ENCODE data around the gene ACP6.

Gene ACP6

DNA sequence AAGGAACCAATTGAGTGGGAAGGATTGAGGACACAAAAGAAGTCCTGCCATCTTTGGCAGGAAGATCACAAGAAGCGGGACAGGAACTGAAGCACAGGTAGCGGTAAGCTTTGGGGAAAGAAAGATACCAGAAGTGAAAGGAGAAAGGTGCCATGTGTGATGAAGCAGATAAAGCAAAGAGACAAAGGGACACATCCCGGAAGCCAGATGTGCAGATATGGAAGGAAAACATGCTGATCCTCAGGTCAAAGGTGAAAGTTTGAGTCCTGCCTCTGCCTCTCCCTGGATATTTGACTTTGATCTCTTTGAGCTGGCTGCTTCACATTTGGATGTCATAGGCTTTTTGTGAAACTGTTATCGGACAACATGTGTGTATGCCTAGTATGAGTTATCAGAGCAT lies 34.0 kb downstream of the ACP6 start:
- DNase-seq (ENCODE audit: low read depth), result no peak
- H3K4me3 ChIP-seq (replicated peaks; ENCODE audit: low read depth, low read length), result no peak overlapping the region
- TF ChIP-seq, protein P1, sequence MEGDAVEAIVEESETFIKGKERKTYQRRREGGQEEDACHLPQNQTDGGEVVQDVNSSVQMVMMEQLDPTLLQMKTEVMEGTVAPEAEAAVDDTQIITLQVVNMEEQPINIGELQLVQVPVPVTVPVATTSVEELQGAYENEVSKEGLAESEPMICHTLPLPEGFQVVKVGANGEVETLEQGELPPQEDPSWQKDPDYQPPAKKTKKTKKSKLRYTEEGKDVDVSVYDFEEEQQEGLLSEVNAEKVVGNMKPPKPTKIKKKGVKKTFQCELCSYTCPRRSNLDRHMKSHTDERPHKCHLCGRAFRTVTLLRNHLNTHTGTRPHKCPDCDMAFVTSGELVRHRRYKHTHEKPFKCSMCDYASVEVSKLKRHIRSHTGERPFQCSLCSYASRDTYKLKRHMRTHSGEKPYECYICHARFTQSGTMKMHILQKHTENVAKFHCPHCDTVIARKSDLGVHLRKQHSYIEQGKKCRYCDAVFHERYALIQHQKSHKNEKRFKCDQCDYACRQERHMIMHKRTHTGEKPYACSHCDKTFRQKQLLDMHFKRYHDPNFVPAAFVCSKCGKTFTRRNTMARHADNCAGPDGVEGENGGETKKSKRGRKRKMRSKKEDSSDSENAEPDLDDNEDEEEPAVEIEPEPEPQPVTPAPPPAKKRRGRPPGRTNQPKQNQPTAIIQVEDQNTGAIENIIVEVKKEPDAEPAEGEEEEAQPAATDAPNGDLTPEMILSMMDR (IDR thresholded peaks at IDR 0.05; ENCODE audit: low read length, missing control alignments), result no peak

DNA sequence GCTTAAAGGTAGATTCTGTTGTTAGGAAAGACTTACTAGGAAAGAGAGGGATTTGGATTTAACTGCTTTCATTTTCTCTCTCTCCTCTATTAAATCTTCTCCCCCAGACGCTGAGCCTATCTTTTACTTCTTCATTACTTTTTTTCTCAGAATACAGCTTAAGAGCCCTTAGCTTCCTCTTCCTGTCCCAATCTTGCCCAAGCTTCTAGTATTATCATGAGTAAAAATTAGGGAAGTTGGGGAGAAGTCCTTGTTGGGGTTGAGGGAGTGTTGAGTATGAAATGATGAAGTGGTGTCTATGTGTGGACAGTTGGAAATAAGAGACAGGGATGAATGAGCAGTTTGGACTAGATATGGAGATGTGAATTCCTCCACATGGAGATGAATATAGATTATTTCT lies 35.0 kb downstream of the ACP6 start:
- TF ChIP-seq, protein P1 (IDR thresholded peaks at IDR 0.05; ENCODE audit: low read length, missing control alignments), result no peak
- no peak for DNase-seq (ENCODE audit: low read depth)
- H3K4me3 ChIP-seq (replicated peaks; ENCODE audit: low read depth, low read length), result no peak overlapping the region

DNA sequence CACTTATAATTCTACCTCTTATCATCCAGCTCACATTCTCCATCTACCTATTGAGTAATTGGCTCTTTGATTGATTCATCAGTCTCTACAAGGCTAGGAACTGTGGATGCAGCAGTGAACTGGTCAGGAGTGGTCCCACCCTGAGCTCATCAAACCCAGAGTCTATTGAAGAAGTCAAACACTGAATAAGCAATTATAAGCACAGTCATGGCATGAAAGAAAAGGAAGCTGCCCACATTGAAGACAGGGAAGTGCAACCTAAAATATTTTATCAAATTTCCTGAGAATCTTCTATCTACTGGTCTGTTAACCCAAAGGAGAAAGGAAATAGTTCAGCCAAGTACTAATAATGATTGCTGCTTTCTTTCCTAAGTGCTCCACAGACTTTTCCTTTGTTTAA lies 35.7 kb downstream of the ACP6 start:
- DNase-seq (ENCODE audit: low read depth), result no peak
- TF ChIP-seq, protein P1 (IDR thresholded peaks at IDR 0.05; ENCODE audit: low read length, missing control alignments), result no peak

DNA sequence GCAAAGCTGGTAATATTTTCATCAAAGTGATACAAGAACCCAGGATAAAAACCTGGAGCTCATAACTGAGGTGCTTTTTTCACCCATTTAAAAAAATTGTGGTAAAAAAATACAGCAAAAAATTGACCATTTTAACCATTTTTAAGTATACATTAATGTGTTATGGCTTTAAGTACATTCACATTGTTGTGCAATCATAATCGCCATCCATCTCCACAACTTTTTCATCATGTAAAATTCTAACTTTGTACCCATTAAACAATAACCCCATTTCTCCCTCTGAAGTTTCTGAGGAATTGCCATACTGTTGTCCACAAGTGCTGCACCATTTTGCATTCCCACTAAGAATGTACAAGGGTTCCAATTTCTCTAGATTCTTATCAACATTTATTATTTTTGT lies 36.6 kb downstream of the ACP6 start:
- DNase-seq (ENCODE audit: low read depth), result no peak
- TF ChIP-seq, protein P1 (IDR thresholded peaks at IDR 0.05; ENCODE audit: low read length, missing control alignments), result no peak
- H3K4me3 ChIP-seq (replicated peaks; ENCODE audit: low read depth, low read length), result no peak overlapping the region

More for the DNA sequence above, 35.7 kb downstream of the ACP6 start:
- no peak overlapping the region for H3K4me3 ChIP-seq (replicated peaks; ENCODE audit: low read depth, low read length)

DNA sequence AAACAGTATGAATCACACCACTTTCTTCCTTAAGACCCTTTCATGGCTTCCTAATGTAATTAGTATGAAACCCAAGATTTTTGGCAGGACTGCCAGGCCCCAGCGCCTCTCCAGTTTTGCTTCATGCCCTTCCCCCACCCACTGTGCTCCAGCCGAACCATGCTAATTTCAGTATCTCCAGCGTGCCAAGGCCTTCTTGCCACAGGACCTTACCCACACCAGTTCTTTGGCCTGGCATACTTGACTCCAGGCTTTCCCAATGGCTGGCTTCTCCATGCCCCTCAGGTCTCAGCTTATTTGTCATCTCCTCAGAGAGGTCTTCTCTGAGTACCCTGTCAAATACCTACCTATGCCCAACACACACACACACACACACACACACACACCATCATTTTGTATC lies 38.5 kb downstream of the ACP6 start:
- TF ChIP-seq, protein P1 (IDR thresholded peaks at IDR 0.05; ENCODE audit: low read length, missing control alignments), result no peak
- no peak overlapping the region for H3K4me3 ChIP-seq (replicated peaks; ENCODE audit: low read depth, low read length)
- no peak for DNase-seq (ENCODE audit: low read depth)

DNA sequence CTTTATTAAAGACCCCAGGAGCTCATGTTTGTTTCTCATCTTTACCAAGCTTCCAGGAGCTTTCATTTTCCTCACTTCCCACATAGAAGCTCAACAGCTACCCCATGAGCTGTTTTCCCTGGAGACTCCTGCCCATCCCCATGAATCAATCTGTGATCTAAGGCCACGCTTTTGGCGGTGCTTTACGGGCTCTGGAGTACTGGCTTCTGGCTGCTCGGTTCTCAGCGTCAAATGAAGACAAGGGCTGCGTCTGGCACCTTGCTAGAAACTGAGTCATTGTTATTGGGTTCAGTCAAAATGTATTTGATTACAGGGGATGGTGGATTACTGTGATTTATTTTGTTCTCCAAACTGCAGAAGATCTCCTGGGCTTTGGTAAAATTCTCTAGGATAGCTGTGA lies 39.9 kb downstream of the ACP6 start:
- TF ChIP-seq, protein P1 (IDR thresholded peaks at IDR 0.05; ENCODE audit: low read length, missing control alignments), result no peak
- no peak overlapping the region for H3K4me3 ChIP-seq (replicated peaks; ENCODE audit: low read depth, low read length)
- DNase-seq (ENCODE audit: low read depth), result no peak

DNA sequence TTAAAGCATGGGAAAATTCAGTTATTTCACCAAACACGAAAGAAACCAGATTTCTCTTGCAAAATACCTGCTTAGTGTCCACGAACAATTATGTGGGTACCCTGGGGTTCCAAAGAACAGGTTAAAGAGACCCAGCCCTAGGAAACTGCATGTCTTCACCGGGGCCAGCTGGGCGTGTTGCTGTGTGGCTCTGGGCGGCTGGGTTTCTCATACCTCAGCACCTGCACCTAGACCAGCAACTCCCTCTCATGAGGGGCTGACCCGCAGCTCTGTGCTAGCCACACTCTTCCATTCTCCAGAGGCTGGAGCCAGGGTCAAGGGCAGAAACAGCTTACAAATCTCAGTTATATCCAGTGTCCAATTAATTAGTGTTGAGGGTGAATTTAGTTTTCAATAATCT lies 40.3 kb downstream of the ACP6 start:
- no peak for DNase-seq (ENCODE audit: low read depth)
- H3K4me3 ChIP-seq (replicated peaks; ENCODE audit: low read depth, low read length), result no peak overlapping the region
- TF ChIP-seq, protein P1 (IDR thresholded peaks at IDR 0.05; ENCODE audit: low read length, missing control alignments), result no peak
